ENCODE measurements around the gene C2CD3. TPM values are rescaled to one million over a fixed set of nuclear protein-coding genes. Genes with fewer than 3 reads are reported as not detected.

The C2CD3 gene
- total RNA-seq, 1 experiment from 2014 or later, result 18.7 TPM

DNA sequence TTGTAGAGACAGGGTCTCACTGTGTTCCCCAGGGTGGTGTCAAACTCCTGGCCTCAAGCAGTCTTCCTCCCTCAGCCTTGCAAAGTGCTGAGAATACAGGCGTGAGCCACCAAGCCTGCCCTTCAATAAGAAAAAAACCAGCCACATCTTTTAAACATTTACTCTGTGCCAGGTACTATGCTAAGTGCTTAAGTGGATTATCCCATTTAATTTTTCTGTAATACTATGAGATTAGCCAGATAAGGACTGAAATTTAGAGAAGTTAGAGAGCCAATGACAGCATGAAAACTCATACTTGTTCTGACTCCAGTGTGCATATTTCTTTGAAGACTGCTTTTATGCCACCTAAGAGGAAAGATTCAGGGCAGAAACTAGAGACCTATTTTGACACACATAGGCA, 35.9 kb upstream of the C2CD3 start (continued):
- TF ChIP-seq, protein P1, sequence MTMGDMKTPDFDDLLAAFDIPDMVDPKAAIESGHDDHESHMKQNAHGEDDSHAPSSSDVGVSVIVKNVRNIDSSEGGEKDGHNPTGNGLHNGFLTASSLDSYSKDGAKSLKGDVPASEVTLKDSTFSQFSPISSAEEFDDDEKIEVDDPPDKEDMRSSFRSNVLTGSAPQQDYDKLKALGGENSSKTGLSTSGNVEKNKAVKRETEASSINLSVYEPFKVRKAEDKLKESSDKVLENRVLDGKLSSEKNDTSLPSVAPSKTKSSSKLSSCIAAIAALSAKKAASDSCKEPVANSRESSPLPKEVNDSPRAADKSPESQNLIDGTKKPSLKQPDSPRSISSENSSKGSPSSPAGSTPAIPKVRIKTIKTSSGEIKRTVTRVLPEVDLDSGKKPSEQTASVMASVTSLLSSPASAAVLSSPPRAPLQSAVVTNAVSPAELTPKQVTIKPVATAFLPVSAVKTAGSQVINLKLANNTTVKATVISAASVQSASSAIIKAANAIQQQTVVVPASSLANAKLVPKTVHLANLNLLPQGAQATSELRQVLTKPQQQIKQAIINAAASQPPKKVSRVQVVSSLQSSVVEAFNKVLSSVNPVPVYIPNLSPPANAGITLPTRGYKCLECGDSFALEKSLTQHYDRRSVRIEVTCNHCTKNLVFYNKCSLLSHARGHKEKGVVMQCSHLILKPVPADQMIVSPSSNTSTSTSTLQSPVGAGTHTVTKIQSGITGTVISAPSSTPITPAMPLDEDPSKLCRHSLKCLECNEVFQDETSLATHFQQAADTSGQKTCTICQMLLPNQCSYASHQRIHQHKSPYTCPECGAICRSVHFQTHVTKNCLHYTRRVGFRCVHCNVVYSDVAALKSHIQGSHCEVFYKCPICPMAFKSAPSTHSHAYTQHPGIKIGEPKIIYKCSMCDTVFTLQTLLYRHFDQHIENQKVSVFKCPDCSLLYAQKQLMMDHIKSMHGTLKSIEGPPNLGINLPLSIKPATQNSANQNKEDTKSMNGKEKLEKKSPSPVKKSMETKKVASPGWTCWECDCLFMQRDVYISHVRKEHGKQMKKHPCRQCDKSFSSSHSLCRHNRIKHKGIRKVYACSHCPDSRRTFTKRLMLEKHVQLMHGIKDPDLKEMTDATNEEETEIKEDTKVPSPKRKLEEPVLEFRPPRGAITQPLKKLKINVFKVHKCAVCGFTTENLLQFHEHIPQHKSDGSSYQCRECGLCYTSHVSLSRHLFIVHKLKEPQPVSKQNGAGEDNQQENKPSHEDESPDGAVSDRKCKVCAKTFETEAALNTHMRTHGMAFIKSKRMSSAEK (CRISPR knock-in tag; IDR thresholded peaks at IDR 0.05; ENCODE audit: borderline replicate concordance), result no peak
- TF ChIP-seq, protein P2, sequence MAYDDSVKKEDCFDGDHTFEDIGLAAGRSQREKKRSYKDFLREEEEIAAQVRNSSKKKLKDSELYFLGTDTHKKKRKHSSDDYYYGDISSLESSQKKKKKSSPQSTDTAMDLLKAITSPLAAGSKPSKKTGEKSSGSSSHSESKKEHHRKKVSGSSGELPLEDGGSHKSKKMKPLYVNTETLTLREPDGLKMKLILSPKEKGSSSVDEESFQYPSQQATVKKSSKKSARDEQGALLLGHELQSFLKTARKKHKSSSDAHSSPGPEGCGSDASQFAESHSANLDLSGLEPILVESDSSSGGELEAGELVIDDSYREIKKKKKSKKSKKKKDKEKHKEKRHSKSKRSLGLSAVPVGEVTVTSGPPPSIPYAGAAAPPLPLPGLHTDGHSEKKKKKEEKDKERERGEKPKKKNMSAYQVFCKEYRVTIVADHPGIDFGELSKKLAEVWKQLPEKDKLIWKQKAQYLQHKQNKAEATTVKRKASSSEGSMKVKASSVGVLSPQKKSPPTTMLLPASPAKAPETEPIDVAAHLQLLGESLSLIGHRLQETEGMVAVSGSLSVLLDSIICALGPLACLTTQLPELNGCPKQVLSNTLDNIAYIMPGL (CRISPR knock-in tag; IDR thresholded peaks at IDR 0.05), result no peak
- TF ChIP-seq, protein P3, sequence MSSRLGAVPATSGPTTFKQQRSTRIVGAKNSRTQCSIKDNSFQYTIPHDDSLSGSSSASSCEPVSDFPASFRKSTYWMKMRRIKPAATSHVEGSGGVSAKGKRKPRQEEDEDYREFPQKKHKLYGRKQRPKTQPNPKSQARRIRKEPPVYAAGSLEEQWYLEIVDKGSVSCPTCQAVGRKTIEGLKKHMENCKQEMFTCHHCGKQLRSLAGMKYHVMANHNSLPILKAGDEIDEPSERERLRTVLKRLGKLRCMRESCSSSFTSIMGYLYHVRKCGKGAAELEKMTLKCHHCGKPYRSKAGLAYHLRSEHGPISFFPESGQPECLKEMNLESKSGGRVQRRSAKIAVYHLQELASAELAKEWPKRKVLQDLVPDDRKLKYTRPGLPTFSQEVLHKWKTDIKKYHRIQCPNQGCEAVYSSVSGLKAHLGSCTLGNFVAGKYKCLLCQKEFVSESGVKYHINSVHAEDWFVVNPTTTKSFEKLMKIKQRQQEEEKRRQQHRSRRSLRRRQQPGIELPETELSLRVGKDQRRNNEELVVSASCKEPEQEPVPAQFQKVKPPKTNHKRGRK (CRISPR knock-in tag; IDR thresholded peaks at IDR 0.05; ENCODE audit: borderline replicate concordance), result no peak
- TF ChIP-seq, protein P4, sequence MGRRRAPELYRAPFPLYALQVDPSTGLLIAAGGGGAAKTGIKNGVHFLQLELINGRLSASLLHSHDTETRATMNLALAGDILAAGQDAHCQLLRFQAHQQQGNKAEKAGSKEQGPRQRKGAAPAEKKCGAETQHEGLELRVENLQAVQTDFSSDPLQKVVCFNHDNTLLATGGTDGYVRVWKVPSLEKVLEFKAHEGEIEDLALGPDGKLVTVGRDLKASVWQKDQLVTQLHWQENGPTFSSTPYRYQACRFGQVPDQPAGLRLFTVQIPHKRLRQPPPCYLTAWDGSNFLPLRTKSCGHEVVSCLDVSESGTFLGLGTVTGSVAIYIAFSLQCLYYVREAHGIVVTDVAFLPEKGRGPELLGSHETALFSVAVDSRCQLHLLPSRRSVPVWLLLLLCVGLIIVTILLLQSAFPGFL (CRISPR knock-in tag; IDR thresholded peaks at IDR 0.05; ENCODE audit: borderline replicate concordance), result no peak
- TF ChIP-seq ZNF138 (CRISPR knock-in tag; conservative IDR thresholded peaks at IDR 0.05), result no peak

DNA sequence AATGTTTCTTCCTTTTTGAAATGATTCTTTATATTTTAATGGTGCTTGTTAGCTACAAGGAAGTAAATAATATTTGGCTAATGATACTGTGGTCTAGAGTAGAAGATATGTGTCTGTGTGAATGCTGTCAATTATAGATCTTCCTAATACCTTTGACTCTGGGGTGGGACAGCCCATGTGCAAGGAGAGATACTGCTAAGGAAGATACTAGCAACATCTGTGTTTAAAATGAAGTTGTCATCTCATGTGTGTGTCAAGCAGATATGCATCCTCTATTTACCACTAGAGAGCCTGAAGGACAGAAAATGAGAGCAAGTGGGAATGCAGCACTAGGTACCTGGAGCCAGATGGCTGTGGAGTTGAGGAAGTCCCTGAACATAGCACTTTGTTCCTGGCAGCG, 34.4 kb upstream of the C2CD3 start:
- Mint-ChIP-seq H3K4me3 (no peak overlapping the region), H3K36me3 (peaks cover 15% of the 10 kb centered on the region), H3K9me3 (no peaks in the 10 kb centered on the region), H3K4me1 (peaks cover 5% of the 10 kb centered on the region), H3K27ac (no peak overlapping the region), H3K27me3 (ENCODE audit: low read depth) (no peaks in the 10 kb centered on the region)
- TF ChIP-seq, protein P5, sequence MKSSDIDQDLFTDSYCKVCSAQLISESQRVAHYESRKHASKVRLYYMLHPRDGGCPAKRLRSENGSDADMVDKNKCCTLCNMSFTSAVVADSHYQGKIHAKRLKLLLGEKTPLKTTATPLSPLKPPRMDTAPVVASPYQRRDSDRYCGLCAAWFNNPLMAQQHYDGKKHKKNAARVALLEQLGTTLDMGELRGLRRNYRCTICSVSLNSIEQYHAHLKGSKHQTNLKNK (CRISPR knock-in tag; IDR thresholded peaks at IDR 0.05), result no peak
- TF ChIP-seq NFE2L1 (CRISPR knock-in tag; IDR thresholded peaks at IDR 0.05), result no peak
- TF ChIP-seq MYBL2 (CRISPR knock-in tag; IDR thresholded peaks at IDR 0.05), result no peak
- TF ChIP-seq JUN (CRISPR knock-in tag; IDR thresholded peaks at IDR 0.05), result no peak
- TF ChIP-seq, protein P6, sequence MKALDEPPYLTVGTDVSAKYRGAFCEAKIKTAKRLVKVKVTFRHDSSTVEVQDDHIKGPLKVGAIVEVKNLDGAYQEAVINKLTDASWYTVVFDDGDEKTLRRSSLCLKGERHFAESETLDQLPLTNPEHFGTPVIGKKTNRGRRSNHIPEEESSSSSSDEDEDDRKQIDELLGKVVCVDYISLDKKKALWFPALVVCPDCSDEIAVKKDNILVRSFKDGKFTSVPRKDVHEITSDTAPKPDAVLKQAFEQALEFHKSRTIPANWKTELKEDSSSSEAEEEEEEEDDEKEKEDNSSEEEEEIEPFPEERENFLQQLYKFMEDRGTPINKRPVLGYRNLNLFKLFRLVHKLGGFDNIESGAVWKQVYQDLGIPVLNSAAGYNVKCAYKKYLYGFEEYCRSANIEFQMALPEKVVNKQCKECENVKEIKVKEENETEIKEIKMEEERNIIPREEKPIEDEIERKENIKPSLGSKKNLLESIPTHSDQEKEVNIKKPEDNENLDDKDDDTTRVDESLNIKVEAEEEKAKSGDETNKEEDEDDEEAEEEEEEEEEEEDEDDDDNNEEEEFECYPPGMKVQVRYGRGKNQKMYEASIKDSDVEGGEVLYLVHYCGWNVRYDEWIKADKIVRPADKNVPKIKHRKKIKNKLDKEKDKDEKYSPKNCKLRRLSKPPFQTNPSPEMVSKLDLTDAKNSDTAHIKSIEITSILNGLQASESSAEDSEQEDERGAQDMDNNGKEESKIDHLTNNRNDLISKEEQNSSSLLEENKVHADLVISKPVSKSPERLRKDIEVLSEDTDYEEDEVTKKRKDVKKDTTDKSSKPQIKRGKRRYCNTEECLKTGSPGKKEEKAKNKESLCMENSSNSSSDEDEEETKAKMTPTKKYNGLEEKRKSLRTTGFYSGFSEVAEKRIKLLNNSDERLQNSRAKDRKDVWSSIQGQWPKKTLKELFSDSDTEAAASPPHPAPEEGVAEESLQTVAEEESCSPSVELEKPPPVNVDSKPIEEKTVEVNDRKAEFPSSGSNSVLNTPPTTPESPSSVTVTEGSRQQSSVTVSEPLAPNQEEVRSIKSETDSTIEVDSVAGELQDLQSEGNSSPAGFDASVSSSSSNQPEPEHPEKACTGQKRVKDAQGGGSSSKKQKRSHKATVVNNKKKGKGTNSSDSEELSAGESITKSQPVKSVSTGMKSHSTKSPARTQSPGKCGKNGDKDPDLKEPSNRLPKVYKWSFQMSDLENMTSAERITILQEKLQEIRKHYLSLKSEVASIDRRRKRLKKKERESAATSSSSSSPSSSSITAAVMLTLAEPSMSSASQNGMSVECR (CRISPR knock-in tag; IDR thresholded peaks at IDR 0.05; ENCODE audit: borderline replicate concordance), result no peak
- TF ChIP-seq EMX1 (CRISPR knock-in tag; IDR thresholded peaks at IDR 0.05), result no peak
- TF ChIP-seq, protein P7, sequence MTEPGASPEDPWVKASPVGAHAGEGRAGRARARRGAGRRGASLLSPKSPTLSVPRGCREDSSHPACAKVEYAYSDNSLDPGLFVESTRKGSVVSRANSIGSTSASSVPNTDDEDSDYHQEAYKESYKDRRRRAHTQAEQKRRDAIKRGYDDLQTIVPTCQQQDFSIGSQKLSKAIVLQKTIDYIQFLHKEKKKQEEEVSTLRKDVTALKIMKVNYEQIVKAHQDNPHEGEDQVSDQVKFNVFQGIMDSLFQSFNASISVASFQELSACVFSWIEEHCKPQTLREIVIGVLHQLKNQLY (CRISPR knock-in tag; IDR thresholded peaks at IDR 0.05), result no peak
- TF ChIP-seq ZNF219 (CRISPR knock-in tag; IDR thresholded peaks at IDR 0.05; ENCODE audit: borderline replicate concordance), result no peak
- no peak for TF ChIP-seq NR2C2 (CRISPR knock-in tag; IDR thresholded peaks at IDR 0.05)
- DNase-seq (ENCODE audit: low spot score) (no peak), ATAC-seq (no peak)
- POLR2A ChIA-PET, result no interaction called here
- CTCF ChIA-PET, result no interaction called here

Data from WTC11 (cell line).